Body of pancreas (tissue), 4 donors: ENCODE data around the gene KDELR1. TPM values are rescaled to one million over a fixed set of nuclear protein-coding genes. Genes with fewer than 3 reads are reported as not detected.

Experiments used
- ATAC-seq: fragments of 150-250 bp; one replicate; pipeline ENCODE4 v1.9.1; 2016
- DNase-seq, 4 donors: peaks; one replicate each; pipeline ENCODE4 v3.0.0-alpha.2; 2019
- H3K27ac ChIP-seq, 4 donors: fragments of 200-600 bp; sonication (generic); 1 replicate in 3 of 4; 2 replicates in 1 of 4; pipeline versions ENCODE4 v1.5.1 to v1.6.1; 2016 to 2019; ENCODE audit warnings: mild to moderate bottlenecking in 1 of 4, mixed read lengths in 1 of 4, moderate library complexity in 1 of 4
- H3K27me3 ChIP-seq, 2 donors: fragments of 200-600 bp; sonication (generic); one replicate each; pipeline ENCODE4 v1.6.0; 2016; ENCODE audit warnings: mild to moderate bottlenecking in 1 of 2
- H3K36me3 ChIP-seq, 2 donors: fragments of 200-600 bp; sonication (generic); replicated peaks in 1 of 2; 2 replicates each; pipeline ENCODE4 v1.5.1; 2016; ENCODE audit warnings: low read depth in 2 of 2; ENCODE audit not compliant: insufficient read depth in 1 of 2
- H3K4me1 ChIP-seq: fragments of 200-600 bp; sonication (generic); one replicate; pipeline ENCODE4 v1.6.0; 2016
- H3K4me3 ChIP-seq, 2 donors: fragments of 200-600 bp; sonication (generic); 1 replicate in 1 of 2; 2 replicates in 1 of 2; pipeline ENCODE4 v1.5.1; 2016 to 2019
- H3K9me3 ChIP-seq, 3 donors: fragments of 200-600 bp; sonication (generic); 1 replicate in 2 of 3; 2 replicates in 1 of 3; pipeline ENCODE4 v1.5.1; 2016
- POLR2A ChIP-seq, 3 donors: fragments of 450-650 bp; IDR thresholded peaks; one replicate each; pipeline ENCODE4 v1.6.1; 2016; ENCODE audit warnings: antibody characterized with exemption in 3 of 3, mild to moderate bottlenecking in 2 of 3
- WGBS, 2 donors: methylation state at CpG; one replicate each; pipeline ENCODE4 v1.1.5; 2017; 5-methylcytosine and 5-hydroxymethylcytosine counted together
- intact Hi-C: fragments of 100-400 bp; cut with DNase I; formaldehyde crosslinking; loops from one replicate; pipeline ENCODE4 v1.15.1; 2023
- total RNA-seq, 2 donors: library from RNA; depleted of rRNA; stranded (reverse); fragments of >200 nt; gene quantifications; one replicate each; pipeline ENCODE4 v1.1.0, GENCODE V29; 2016
- TF ChIP-seq, protein P1 (sequence below), 7 experiments: fragments of 450-650 bp in 4 of 7; fragments of 200-600 bp in 3 of 7; sonication (generic) in 3 of 7; IDR thresholded peaks; one replicate each; pipeline ENCODE4 v1.5.1; 2016 to 2019; ENCODE audit warnings: antibody characterized with exemption in 7 of 7

KDELR1 gene
- total RNA-seq, 2 donors from 2014 or later, result 47.5 to 51.4 TPM

- Histone ChIP-seq H3K9me3 (no peaks in the 10 kb centered on the region), H3K27me3 (peaks cover 0 to 6% of the 10 kb centered on the region in 2 donors), H3K36me3 (no peaks in the 10 kb centered on the region), H3K4me3 (no peak overlapping the region), H3K27ac (no peak overlapping the region), H3K4me1 (no peaks in the 10 kb centered on the region)
- intact Hi-C loops, result no loop called here
- no peak for ATAC-seq
- TF ChIP-seq, protein P1, sequence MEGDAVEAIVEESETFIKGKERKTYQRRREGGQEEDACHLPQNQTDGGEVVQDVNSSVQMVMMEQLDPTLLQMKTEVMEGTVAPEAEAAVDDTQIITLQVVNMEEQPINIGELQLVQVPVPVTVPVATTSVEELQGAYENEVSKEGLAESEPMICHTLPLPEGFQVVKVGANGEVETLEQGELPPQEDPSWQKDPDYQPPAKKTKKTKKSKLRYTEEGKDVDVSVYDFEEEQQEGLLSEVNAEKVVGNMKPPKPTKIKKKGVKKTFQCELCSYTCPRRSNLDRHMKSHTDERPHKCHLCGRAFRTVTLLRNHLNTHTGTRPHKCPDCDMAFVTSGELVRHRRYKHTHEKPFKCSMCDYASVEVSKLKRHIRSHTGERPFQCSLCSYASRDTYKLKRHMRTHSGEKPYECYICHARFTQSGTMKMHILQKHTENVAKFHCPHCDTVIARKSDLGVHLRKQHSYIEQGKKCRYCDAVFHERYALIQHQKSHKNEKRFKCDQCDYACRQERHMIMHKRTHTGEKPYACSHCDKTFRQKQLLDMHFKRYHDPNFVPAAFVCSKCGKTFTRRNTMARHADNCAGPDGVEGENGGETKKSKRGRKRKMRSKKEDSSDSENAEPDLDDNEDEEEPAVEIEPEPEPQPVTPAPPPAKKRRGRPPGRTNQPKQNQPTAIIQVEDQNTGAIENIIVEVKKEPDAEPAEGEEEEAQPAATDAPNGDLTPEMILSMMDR (IDR thresholded peaks at IDR 0.05), result no peak
- no peak for TF ChIP-seq POLR2A (IDR thresholded peaks at IDR 0.05)
- no peak for DNase-seq
- 87 to 93% methylated on average over 14 to 24 of the region's 27 CpGs for WGBS, 2 donors
Observed at GRCh38 chr19:48405010-48405659, 13.8 kb upstream of the KDELR1 start.

GRCh38 chr19:48403606-48404005 is 12.3 kb upstream of the KDELR1 start:
- 43 to 67% methylated on average over 2 to 3 of the region's 3 CpGs for WGBS, 2 donors
- ATAC-seq (peak; percentile 41), DNase-seq (peak in 3 of 4 donors; percentile 41 to 59 (median 49))
- Histone ChIP-seq H3K4me3 (no peak overlapping the region), H3K9me3 (no peaks in the 10 kb centered on the region), H3K27me3 (peaks cover 0 to 6% of the 10 kb centered on the region in 2 donors), H3K4me1 (no peaks in the 10 kb centered on the region), H3K36me3 (no peaks in the 10 kb centered on the region), H3K27ac (no peak overlapping the region)
- intact Hi-C loops, result no loop called here
- no peak for TF ChIP-seq POLR2A (IDR thresholded peaks at IDR 0.05)
- TF ChIP-seq, protein P1 (IDR thresholded peaks at IDR 0.05), result no peak

- Histone ChIP-seq H3K27me3 (peaks cover 0 to 18% of the 10 kb centered on the region in 2 donors), H3K36me3 (no peaks in the 10 kb centered on the region), H3K9me3 (no peaks in the 10 kb centered on the region), H3K27ac (no peak overlapping the region), H3K4me3 (no peak overlapping the region), H3K4me1 (peaks cover 5% of the 10 kb centered on the region)
- intact Hi-C loops, result no loop called here
- DNase-seq (no peak), ATAC-seq (no peak)
- 66 to 76% methylated on average over 5 of the region's 5 CpGs for WGBS, 2 donors
- TF ChIP-seq POLR2A (IDR thresholded peaks at IDR 0.05), result no peak
- TF ChIP-seq, protein P1 (IDR thresholded peaks at IDR 0.05), result no peak
Observed at GRCh38 chr19:48401287-48401686, 9.9 kb upstream of the KDELR1 start.

GRCh38 chr19:48400018-48400742 is 8.8 kb upstream of the KDELR1 start:
- no peak for TF ChIP-seq POLR2A (IDR thresholded peaks at IDR 0.05)
- TF ChIP-seq, protein P1 (IDR thresholded peaks at IDR 0.05), result no peak
- intact Hi-C loops, result no loop called here
- no peak overlapping the region for H3K27ac ChIP-seq
- no peaks in the 10 kb centered on the region for H3K9me3 ChIP-seq
- 57 to 60% methylated on average over 9 to 14 of the region's 14 CpGs for WGBS, 2 donors
- no peaks in the 10 kb centered on the region for H3K36me3 ChIP-seq
- peaks cover 0 to 29% of the 10 kb centered on the region in 2 donors for H3K27me3 ChIP-seq
- H3K4me1 ChIP-seq, result peaks cover 5% of the 10 kb centered on the region
- DNase-seq (peak in 2 of 4 donors; percentile 37 to 54), ATAC-seq (peak; percentile 30)
- H3K4me3 ChIP-seq, result no peak overlapping the region
